ENCODE measurements around the gene CASP10.
"Not testable (repeated sequence)": the region's sequence is repeated elsewhere in the genome, so short reads cannot be mapped to it uniquely, and the experiment has no call there.

The CASP10 gene

GRCh38 chr2:201150454-201151020 lies 32.4 kb upstream of the CASP10 start:
- Mint-ChIP-seq H3K27ac (peak overlapping the region; percentile 79), H3K9me3 (no peaks in the 10 kb centered on the region), H3K4me3 (no peak overlapping the region), H3K27me3 (no peaks in the 10 kb centered on the region), H3K4me1 (peaks cover 47 to 64% of the 10 kb centered on the region in 2 donors), H3K36me3 (peaks cover 71 to 74% of the 10 kb centered on the region in 2 donors)
- ATAC-seq (replicated peaks) (no peak), DNase-seq (no peak)

GRCh38 chr2:201151127-201151981 lies 31.6 kb upstream of the CASP10 start:
- no peak for DNase-seq
- H3K36me3 Mint-ChIP-seq, result peaks cover 74 to 75% of the 10 kb centered on the region in 2 donors
- peak overlapping the region; percentile 85 for H3K27ac Mint-ChIP-seq
- no peak overlapping the region for H3K4me3 Mint-ChIP-seq
- peak; percentile 64 to 80 for ATAC-seq (replicated peaks)
- no peaks in the 10 kb centered on the region for H3K27me3 Mint-ChIP-seq
- no peaks in the 10 kb centered on the region for H3K9me3 Mint-ChIP-seq
- peaks cover 53 to 72% of the 10 kb centered on the region in 2 donors for H3K4me1 Mint-ChIP-seq

DNA sequence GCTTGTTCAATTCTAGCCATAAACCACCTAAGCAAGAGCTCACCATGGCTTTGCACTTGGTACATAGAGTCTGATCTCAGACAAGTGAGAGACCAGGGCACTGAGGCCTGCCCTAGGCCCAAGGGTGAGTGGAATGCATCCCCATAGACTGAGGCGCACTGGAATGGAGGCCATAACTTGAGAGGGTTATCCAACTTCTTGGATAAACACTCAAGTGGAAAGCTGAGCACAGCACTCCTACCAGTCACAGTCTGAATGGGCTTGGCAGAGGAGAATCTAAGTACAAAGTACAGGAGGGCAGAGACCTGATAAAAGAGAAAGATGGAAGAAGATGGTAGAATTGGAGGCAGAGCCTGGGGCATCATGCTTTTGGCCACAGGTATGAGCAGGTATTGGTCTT lies 30.4 kb upstream of the CASP10 start:
- peaks cover 52 to 84% of the 10 kb centered on the region in 2 donors for H3K4me1 Mint-ChIP-seq

GRCh38 chr2:201152999-201153815 lies 29.7 kb upstream of the CASP10 start:
- Mint-ChIP-seq H3K4me3 (no peak overlapping the region), H3K9me3 (no peaks in the 10 kb centered on the region), H3K27ac (peak overlapping the region; percentile 33), H3K27me3 (no peaks in the 10 kb centered on the region), H3K36me3 (peaks cover 72 to 82% of the 10 kb centered on the region in 2 donors), H3K4me1 (peaks cover 59 to 89% of the 10 kb centered on the region in 2 donors)
- ATAC-seq (replicated peaks), result no peak
- DNase-seq, result no peak

More for the DNA sequence above, 30.4 kb upstream of the CASP10 start:
- H3K36me3 Mint-ChIP-seq, result peaks cover 69 to 77% of the 10 kb centered on the region in 2 donors
- H3K27me3 Mint-ChIP-seq, result no peaks in the 10 kb centered on the region
- H3K9me3 Mint-ChIP-seq, result no peaks in the 10 kb centered on the region
- no peak overlapping the region for H3K4me3 Mint-ChIP-seq
- DNase-seq (no peak), ATAC-seq (replicated peaks) (no peak)
- peak overlapping the region; percentile 32 for H3K27ac Mint-ChIP-seq

- H3K27ac Mint-ChIP-seq, result peak overlapping the region; percentile 92
- H3K4me3 Mint-ChIP-seq, result peak overlapping the region; percentile 46 to 50
- ATAC-seq (replicated peaks), result no peak
- no peak for DNase-seq
- no peaks in the 10 kb centered on the region for H3K27me3 Mint-ChIP-seq
- H3K4me1 Mint-ChIP-seq, result peaks cover 54 to 81% of the 10 kb centered on the region in 2 donors
- no peaks in the 10 kb centered on the region for H3K9me3 Mint-ChIP-seq
- H3K36me3 Mint-ChIP-seq, result peaks cover 63 to 73% of the 10 kb centered on the region in 2 donors
Measured at GRCh38 chr2:201154615-201155399, 28.1 kb upstream of the CASP10 start.

DNA sequence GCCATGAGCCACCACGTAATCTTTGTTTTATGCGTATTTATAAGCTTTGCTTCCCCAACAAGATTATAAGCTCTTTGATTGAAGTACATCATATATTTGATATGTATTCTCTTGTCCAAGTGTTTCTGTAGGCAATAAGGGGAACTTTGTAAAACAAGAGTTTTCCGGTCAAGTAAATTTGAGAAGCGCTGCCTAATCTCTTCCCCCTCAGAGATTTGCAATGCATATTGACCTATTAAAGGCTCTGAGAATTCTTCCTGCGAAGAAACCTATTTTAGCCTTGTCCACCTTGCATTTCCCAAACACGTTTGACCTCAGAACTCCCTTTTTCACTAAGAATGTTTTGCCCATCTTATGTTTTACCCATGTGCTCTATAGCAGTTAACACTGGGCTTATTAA lies 26.9 kb upstream of the CASP10 start:
- Mint-ChIP-seq H3K27ac (peak overlapping the region; percentile 92), H3K36me3 (peaks cover 62 to 73% of the 10 kb centered on the region in 2 donors), H3K4me1 (peaks cover 53 to 77% of the 10 kb centered on the region in 2 donors), H3K4me3 (peak overlapping the region; percentile 46 to 50), H3K9me3 (no peaks in the 10 kb centered on the region), H3K27me3 (no peaks in the 10 kb centered on the region)
- DNase-seq, result no peak
- no peak for ATAC-seq (replicated peaks)

DNA sequence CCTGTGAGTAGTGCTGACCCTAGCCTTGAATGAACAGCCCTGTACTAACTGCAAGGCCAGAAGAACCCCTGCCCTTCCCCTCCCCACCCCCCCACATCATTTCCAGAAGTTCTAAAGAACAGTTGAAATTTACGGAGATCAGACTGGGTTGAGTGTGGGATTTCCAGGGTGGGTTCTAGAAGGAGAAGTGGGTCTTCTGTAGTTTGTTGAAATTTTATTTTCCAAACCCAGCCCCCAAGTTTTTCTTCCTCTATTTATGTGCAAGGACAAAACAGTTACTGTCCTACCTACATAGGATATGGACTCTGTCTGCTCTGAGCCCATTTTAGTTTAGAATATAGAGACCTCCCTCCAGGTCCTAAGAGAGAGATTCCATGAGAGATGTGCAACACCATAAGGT lies 26.3 kb upstream of the CASP10 start:
- Mint-ChIP-seq H3K4me1 (peaks cover 47 to 71% of the 10 kb centered on the region in 2 donors), H3K27ac (peak overlapping the region; percentile 62), H3K36me3 (peaks cover 56 to 68% of the 10 kb centered on the region in 2 donors), H3K27me3 (no peaks in the 10 kb centered on the region), H3K9me3 (no peaks in the 10 kb centered on the region), H3K4me3 (peak overlapping the region in 1 of 2 donors; percentile 19)
- ATAC-seq (replicated peaks) (no peak), DNase-seq (no peak)

- peak overlapping the region; percentile 8 to 57 for H3K4me3 Mint-ChIP-seq
- H3K27me3 Mint-ChIP-seq, result no peaks in the 10 kb centered on the region
- peak overlapping the region; percentile 82 for H3K27ac Mint-ChIP-seq
- ATAC-seq (replicated peaks), result peak; percentile 52 to 56
- peak; percentile 25 for DNase-seq
- no peaks in the 10 kb centered on the region for H3K9me3 Mint-ChIP-seq
- peaks cover 45 to 73% of the 10 kb centered on the region in 2 donors for H3K4me1 Mint-ChIP-seq
- peaks cover 61 to 71% of the 10 kb centered on the region in 2 donors for H3K36me3 Mint-ChIP-seq
Measured at GRCh38 chr2:201157694-201158093, 25.2 kb upstream of the CASP10 start.

- Mint-ChIP-seq H3K36me3 (peaks cover 59 to 71% of the 10 kb centered on the region in 2 donors), H3K27ac (peak overlapping the region; percentile 82), H3K4me1 (peaks cover 40 to 70% of the 10 kb centered on the region in 2 donors), H3K4me3 (peak overlapping the region; percentile 8 to 57), H3K27me3 (no peaks in the 10 kb centered on the region), H3K9me3 (no peaks in the 10 kb centered on the region)
- DNase-seq (peak; percentile 77), ATAC-seq (replicated peaks) (peak; percentile 96 to 97)
Measured at GRCh38 chr2:201158111-201158929, 24.6 kb upstream of the CASP10 start.

DNA sequence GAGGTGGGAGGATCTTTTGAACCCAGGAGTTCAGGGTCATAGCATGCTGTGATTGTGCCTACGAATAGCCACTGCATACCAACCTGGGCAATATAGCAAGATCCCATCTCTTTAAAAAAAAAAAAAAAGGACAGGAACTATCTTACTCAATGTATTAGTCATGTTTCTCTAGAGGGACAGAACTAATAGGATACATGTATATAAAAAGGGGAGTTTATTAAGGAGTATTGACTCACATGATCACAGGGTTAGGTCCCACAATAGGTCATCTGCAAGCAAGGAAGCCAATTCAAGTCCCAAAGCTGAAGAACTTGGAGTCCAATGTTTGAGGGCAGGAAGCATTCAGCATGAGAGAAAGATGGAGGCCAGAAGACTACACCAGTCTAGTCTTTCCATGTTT lies 18.8 kb upstream of the CASP10 start:
- H3K36me3 Mint-ChIP-seq, result peaks cover 50 to 68% of the 10 kb centered on the region in 2 donors
- no peak overlapping the region for H3K27ac Mint-ChIP-seq
- no peak overlapping the region for H3K4me3 Mint-ChIP-seq
- ATAC-seq (replicated peaks) (no peak), DNase-seq (no peak)
- H3K9me3 Mint-ChIP-seq, result peaks cover 5 to 6% of the 10 kb centered on the region in 2 donors
- no peaks in the 10 kb centered on the region for H3K27me3 Mint-ChIP-seq
- peaks cover 26 to 49% of the 10 kb centered on the region in 2 donors for H3K4me1 Mint-ChIP-seq

GRCh38 chr2:201167546-201167945 lies 15.4 kb upstream of the CASP10 start:
- DNase-seq, result no peak
- Mint-ChIP-seq H3K4me1 (peaks cover 19 to 38% of the 10 kb centered on the region in 2 donors), H3K27ac (peak overlapping the region; percentile 75), H3K36me3 (peaks cover 32 to 46% of the 10 kb centered on the region in 2 donors), H3K4me3 (peak overlapping the region in 1 of 2 donors; percentile 48), H3K9me3 (peaks cover 5 to 11% of the 10 kb centered on the region in 2 donors), H3K27me3 (no peaks in the 10 kb centered on the region)
- ATAC-seq (replicated peaks), result peak; percentile 20 to 23

- H3K4me1 Mint-ChIP-seq, result peaks cover 18 to 34% of the 10 kb centered on the region in 2 donors
- not testable (repeated sequence) for H3K27me3 Mint-ChIP-seq; DNase-seq; ATAC-seq (replicated peaks)
- H3K27ac Mint-ChIP-seq, result peak overlapping the region; percentile 63
- H3K4me3 Mint-ChIP-seq, result peak overlapping the region in 1 of 2 donors; percentile 7
- peaks cover 28 to 40% of the 10 kb centered on the region in 2 donors for H3K36me3 Mint-ChIP-seq
- peaks cover 5 to 11% of the 10 kb centered on the region in 2 donors for H3K9me3 Mint-ChIP-seq
Measured at GRCh38 chr2:201168496-201168895, 14.4 kb upstream of the CASP10 start.
